ENCODE measurements around the gene IGF2R. TPM values are rescaled to one million over a fixed set of nuclear protein-coding genes. Genes with fewer than 3 reads are reported as not detected.

IGF2R gene
- total RNA-seq, 1 donor from 2014 or later: 111 TPM

GRCh38 chr6:160022793-160023192, 53.9 kb downstream of the IGF2R start:
- no peak for DNase-seq (ENCODE audit: low spot score)

GRCh38 chr6:160024152-160024551, 55.3 kb downstream of the IGF2R start:
- no peak for DNase-seq (ENCODE audit: low spot score)

- peak; percentile 75 for DNase-seq (ENCODE audit: low spot score)
These were observed 58.2 kb downstream of the IGF2R start for GRCh38 chr6:160027076-160027475.

- DNase-seq (ENCODE audit: low spot score): peak; percentile 20
These were observed 59.0 kb downstream of the IGF2R start for GRCh38 chr6:160027931-160028330.

GRCh38 chr6:160028487-160029275, 59.8 kb downstream of the IGF2R start:
- DNase-seq (ENCODE audit: low spot score): no peak

GRCh38 chr6:160029525-160029924, 60.6 kb downstream of the IGF2R start:
- DNase-seq (ENCODE audit: low spot score): no peak

GRCh38 chr6:160030103-160030502, 61.2 kb downstream of the IGF2R start:
- DNase-seq (ENCODE audit: low spot score): no peak

- DNase-seq (ENCODE audit: low spot score): no peak
These were observed 62.6 kb downstream of the IGF2R start for GRCh38 chr6:160031442-160031841.

- no peak for DNase-seq (ENCODE audit: low spot score)
These were observed 63.0 kb downstream of the IGF2R start for GRCh38 chr6:160031871-160032270.

GRCh38 chr6:160032538-160032937, 63.7 kb downstream of the IGF2R start:
- no peak for DNase-seq (ENCODE audit: low spot score)

GRCh38 chr6:160034036-160034930, 65.4 kb downstream of the IGF2R start:
- no peak for DNase-seq (ENCODE audit: low spot score)

- DNase-seq (ENCODE audit: low spot score): peak; percentile 75
These were observed 66.4 kb downstream of the IGF2R start for GRCh38 chr6:160035241-160035640.

- DNase-seq (ENCODE audit: low spot score): peak; percentile 41
These were observed 66.9 kb downstream of the IGF2R start for GRCh38 chr6:160035693-160036330.

GRCh38 chr6:160036331-160036695, 67.4 kb downstream of the IGF2R start:
- peak; percentile 74 for DNase-seq (ENCODE audit: low spot score)

- DNase-seq (ENCODE audit: low spot score): no peak
These were observed 67.9 kb downstream of the IGF2R start for GRCh38 chr6:160036790-160037206.

- DNase-seq (ENCODE audit: low spot score): no peak
These were observed 69.6 kb downstream of the IGF2R start for GRCh38 chr6:160038479-160038878.

- DNase-seq (ENCODE audit: low spot score): no peak
These were observed 70.6 kb downstream of the IGF2R start for GRCh38 chr6:160039441-160039840.

GRCh38 chr6:160040055-160040454, 71.2 kb downstream of the IGF2R start:
- peak; percentile 51 for DNase-seq (ENCODE audit: low spot score)

GRCh38 chr6:160040527-160041264, 71.8 kb downstream of the IGF2R start:
- DNase-seq (ENCODE audit: low spot score): peak; percentile 22

GRCh38 chr6:160041608-160042007, 72.7 kb downstream of the IGF2R start:
- DNase-seq (ENCODE audit: low spot score): peak; percentile 83

Data from mesenteric fat pad (tissue), 1 donor.